Measurements from ENCODE around the gene SCLT1. TPM values are rescaled to one million over a fixed set of nuclear protein-coding genes. Genes with fewer than 3 reads are reported as not detected.

SCLT1 gene
- total RNA-seq, 2 donors from 2014 or later = 9.5 to 14.0 TPM

DNA sequence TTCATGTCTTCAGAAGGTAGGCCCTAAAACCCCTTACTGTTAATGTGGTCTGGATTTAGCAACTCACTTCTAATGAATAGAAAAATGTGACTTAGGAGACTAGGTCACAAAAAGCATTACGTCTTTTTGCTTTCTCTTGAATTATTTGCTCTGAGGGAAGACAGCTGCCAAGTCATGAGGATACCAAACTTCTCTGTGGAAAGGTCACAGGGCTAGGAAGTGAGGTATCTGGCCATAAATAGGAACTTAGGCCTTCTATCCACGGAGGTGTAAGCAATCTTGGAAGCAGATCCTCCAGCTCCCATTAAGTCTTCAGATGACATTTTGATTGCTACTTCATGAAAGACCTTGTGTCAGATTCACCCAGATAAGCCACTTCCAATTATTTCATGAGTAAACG lies 163.3 kb downstream of the SCLT1 start:
- Histone ChIP-seq H3K4me1 (ENCODE audit: control insufficient read depth in 1 of 2, low read depth in 2 of 2) (no peaks in the 10 kb centered on the region), H3K36me3 (no peaks in the 10 kb centered on the region), H3K4me3 (no peak overlapping the region), H3K9me3 (no peaks in the 10 kb centered on the region), H3K27ac (no peak overlapping the region), H3K27me3 (replicated peaks; ENCODE audit: insufficient read depth) (no peaks in the 10 kb centered on the region)
- DNase-seq (ENCODE audit: low spot score) = no peak
- TF ChIP-seq, protein P1, sequence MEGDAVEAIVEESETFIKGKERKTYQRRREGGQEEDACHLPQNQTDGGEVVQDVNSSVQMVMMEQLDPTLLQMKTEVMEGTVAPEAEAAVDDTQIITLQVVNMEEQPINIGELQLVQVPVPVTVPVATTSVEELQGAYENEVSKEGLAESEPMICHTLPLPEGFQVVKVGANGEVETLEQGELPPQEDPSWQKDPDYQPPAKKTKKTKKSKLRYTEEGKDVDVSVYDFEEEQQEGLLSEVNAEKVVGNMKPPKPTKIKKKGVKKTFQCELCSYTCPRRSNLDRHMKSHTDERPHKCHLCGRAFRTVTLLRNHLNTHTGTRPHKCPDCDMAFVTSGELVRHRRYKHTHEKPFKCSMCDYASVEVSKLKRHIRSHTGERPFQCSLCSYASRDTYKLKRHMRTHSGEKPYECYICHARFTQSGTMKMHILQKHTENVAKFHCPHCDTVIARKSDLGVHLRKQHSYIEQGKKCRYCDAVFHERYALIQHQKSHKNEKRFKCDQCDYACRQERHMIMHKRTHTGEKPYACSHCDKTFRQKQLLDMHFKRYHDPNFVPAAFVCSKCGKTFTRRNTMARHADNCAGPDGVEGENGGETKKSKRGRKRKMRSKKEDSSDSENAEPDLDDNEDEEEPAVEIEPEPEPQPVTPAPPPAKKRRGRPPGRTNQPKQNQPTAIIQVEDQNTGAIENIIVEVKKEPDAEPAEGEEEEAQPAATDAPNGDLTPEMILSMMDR (IDR thresholded peaks at IDR 0.05) = no peak
- ATAC-seq (ENCODE audit: insufficient number of reproducible peaks, low FRiP score, low read depth) = no peak

DNA sequence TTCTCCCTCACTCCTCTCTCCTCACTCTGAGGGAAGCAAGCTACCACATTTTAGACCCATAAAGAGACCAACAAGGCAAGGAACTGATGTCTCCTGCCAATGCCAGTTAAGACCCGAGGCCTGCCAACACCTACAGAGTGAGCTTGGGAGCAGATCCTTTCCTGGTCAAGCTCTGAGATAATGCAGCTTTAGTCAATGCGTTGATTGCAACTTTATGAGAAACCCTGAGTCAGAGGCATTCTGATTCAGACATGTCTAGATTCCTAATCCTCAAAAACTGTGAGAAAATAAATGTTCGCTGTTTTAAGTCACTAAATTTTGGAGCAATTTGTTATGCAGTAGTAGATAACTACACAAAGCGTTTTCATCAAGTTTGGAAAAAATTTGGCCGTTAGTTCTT lies 168.4 kb downstream of the SCLT1 start:
- Histone ChIP-seq H3K27ac (peak overlapping the region in 1 of 2 donors; percentile 54), H3K4me3 (peak overlapping the region; percentile 56), H3K4me1 (ENCODE audit: control insufficient read depth in 1 of 2, low read depth in 2 of 2) (no peaks in the 10 kb centered on the region), H3K36me3 (no peaks in the 10 kb centered on the region), H3K9me3 (no peaks in the 10 kb centered on the region), H3K27me3 (replicated peaks; ENCODE audit: insufficient read depth) (no peaks in the 10 kb centered on the region)
- TF ChIP-seq, protein P1 (IDR thresholded peaks at IDR 0.05) = no peak
- no peak for ATAC-seq (ENCODE audit: insufficient number of reproducible peaks, low FRiP score, low read depth)
- no peak for DNase-seq (ENCODE audit: low spot score)

DNA sequence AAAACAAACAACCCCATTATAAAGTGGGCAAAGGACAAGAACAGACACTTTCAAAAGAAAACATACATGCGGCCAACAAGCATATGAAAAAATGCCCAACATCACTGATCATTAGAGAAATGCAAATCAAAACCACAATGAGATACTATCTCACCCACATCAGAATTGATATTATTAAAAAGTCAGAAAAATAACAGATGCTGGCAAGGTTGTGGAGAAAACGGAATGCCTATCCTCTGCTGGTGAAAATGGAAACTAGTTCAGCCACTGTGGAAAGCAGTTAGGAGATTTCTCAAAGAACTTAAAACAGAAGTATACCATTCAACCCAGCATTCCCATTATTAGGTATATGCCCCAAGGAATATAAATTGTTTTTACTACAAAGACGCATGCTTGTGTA lies 171.4 kb downstream of the SCLT1 start:
- no peaks in the 10 kb centered on the region for H3K36me3 ChIP-seq
- no peaks in the 10 kb centered on the region for H3K9me3 ChIP-seq
- DNase-seq (ENCODE audit: low spot score) = no peak
- H3K4me1 ChIP-seq (ENCODE audit: control insufficient read depth in 1 of 2, low read depth in 2 of 2) = no peaks in the 10 kb centered on the region
- ATAC-seq (ENCODE audit: insufficient number of reproducible peaks, low FRiP score, low read depth) = no peak
- H3K27me3 ChIP-seq (replicated peaks; ENCODE audit: insufficient read depth) = no peaks in the 10 kb centered on the region
- no peak overlapping the region for H3K4me3 ChIP-seq
- TF ChIP-seq, protein P1 (IDR thresholded peaks at IDR 0.05) = no peak
- H3K27ac ChIP-seq = no peak overlapping the region

DNA sequence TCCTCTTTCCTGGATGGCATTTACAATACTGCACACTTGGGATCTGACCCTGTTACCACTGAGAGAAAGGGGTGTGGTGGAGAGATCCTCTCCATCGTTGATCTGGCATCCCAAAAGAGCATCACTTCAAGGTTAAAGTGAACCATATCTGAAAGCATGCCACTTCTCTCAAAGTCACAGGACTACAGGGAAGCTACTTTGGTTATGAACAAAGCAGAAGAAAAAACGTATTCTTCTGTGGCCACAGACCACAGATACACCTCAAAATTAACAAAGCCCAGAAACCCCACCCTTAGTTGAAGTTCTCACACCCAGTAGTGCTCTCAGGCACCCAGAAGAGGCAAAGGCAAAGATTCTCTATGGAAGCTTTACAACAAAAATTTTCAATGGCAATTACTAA lies 175.6 kb downstream of the SCLT1 start:
- TF ChIP-seq, protein P1 (IDR thresholded peaks at IDR 0.05) = no peak
- ATAC-seq (ENCODE audit: insufficient number of reproducible peaks, low FRiP score, low read depth) = no peak
- H3K36me3 ChIP-seq = no peaks in the 10 kb centered on the region

DNA sequence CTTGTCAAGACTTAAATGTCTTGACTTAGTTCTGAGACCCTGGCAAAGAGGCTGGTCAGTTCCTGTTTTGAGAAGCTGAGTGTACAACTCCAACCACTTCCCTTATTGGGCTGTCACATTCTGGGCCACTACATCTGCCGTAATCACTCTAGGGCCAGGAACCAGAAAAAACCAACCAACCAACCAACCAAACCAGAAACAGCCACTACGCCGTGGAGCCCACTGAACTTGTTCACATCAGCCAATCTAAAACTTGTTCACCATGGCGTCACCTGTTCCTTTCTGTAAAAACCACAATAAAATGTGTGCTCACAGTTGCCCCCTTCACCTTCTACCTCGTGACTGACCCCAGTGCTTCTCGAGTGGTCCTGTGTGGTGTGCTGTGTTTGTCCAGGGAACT lies 176.5 kb downstream of the SCLT1 start:
- Histone ChIP-seq H3K36me3 (no peaks in the 10 kb centered on the region), H3K27me3 (replicated peaks; ENCODE audit: insufficient read depth) (no peaks in the 10 kb centered on the region), H3K4me1 (ENCODE audit: control insufficient read depth in 1 of 2, low read depth in 2 of 2) (no peaks in the 10 kb centered on the region), H3K27ac (no peak overlapping the region), H3K9me3 (no peaks in the 10 kb centered on the region), H3K4me3 (no peak overlapping the region)
- DNase-seq (ENCODE audit: low spot score) (no peak), ATAC-seq (ENCODE audit: insufficient number of reproducible peaks, low FRiP score, low read depth) (no peak)
- TF ChIP-seq, protein P1 (IDR thresholded peaks at IDR 0.05) = no peak

More for the DNA sequence above, 175.6 kb downstream of the SCLT1 start:
- no peaks in the 10 kb centered on the region for H3K4me1 ChIP-seq (ENCODE audit: control insufficient read depth in 1 of 2, low read depth in 2 of 2)
- H3K9me3 ChIP-seq = no peaks in the 10 kb centered on the region
- no peak overlapping the region for H3K4me3 ChIP-seq
- H3K27me3 ChIP-seq (replicated peaks; ENCODE audit: insufficient read depth) = no peaks in the 10 kb centered on the region
- H3K27ac ChIP-seq = no peak overlapping the region
- no peak for DNase-seq (ENCODE audit: low spot score)
